Keratinocyte (primary cell): Measurements from ENCODE around the gene GLDN. TPM values are rescaled to one million over a fixed set of nuclear protein-coding genes. Genes with fewer than 3 reads are reported as not detected.

ENCODE experiments used
- DNase-seq: peaks from one replicate; pipeline ENCODE4 v3.0.0-alpha.2; 2011; ENCODE audit warnings: low read depth, missing footprints, low spot score
- FAIRE-seq: peaks from 2 replicates; lab custom pipeline; 2011; peaks lifted over from hg19 to GRCh38; lab: Jason Lieb, UNC
- H2AFZ ChIP-seq: 2 replicates; pipeline ENCODE4 v1.6.0; 2012; ENCODE audit warnings: low read length, control low read depth, inconsistent platforms; ENCODE audit not compliant: control insufficient read depth
- H3K27ac ChIP-seq: 2 replicates; pipeline ENCODE4 v1.5.1; 2011; ENCODE audit warnings: low read length; ENCODE audit not compliant: control insufficient read depth, insufficient read depth
- H3K27me3 ChIP-seq: 3 replicates; pipeline ENCODE4 v1.6.0; 2011; ENCODE audit warnings: low read length; ENCODE audit not compliant: control insufficient read depth, insufficient read depth; ENCODE audit errors: extremely low read depth
- H3K36me3 ChIP-seq, 2 experiments: 2 replicates in 1 of 2; 3 replicates in 1 of 2; pipeline ENCODE4 v1.5.1; 2011; ENCODE audit warnings: low read length in 2 of 2, mild to moderate bottlenecking in 1 of 2; ENCODE audit not compliant: control insufficient read depth in 2 of 2, insufficient read depth in 2 of 2; ENCODE audit errors: extremely low read depth in 1 of 2
- H3K4me1 ChIP-seq: 3 replicates; pipeline ENCODE4 v1.5.1; 2011; ENCODE audit warnings: low read length; ENCODE audit not compliant: control insufficient read depth, insufficient read depth; ENCODE audit errors: extremely low read depth
- H3K4me2 ChIP-seq: 3 replicates; pipeline ENCODE4 v1.6.0; 2011; ENCODE audit warnings: low read depth, low read length; ENCODE audit not compliant: control insufficient read depth, insufficient read depth; ENCODE audit errors: extremely low read depth
- H3K4me3 ChIP-seq, 3 experiments: fragments of 200-600 bp in 1 of 3; sonication (generic) in 1 of 3; 2 replicates in 2 of 3; 3 replicates in 1 of 3; pipeline ENCODE4 v1.5.1; 2011 to 2016; ENCODE audit warnings: low read length in 3 of 3, mild to moderate bottlenecking in 3 of 3, control low read depth in 2 of 3, inconsistent platforms in 1 of 3, low read depth in 1 of 3, mixed read lengths in 1 of 3, mixed run types in 1 of 3, moderate library complexity in 1 of 3; ENCODE audit not compliant: control insufficient read depth in 2 of 3, insufficient read depth in 2 of 3; ENCODE audit errors: extremely low read depth in 1 of 3
- H3K79me2 ChIP-seq: 2 replicates; pipeline ENCODE4 v1.6.0; 2012; ENCODE audit warnings: low read length; ENCODE audit not compliant: control insufficient read depth, insufficient read depth
- H3K9ac ChIP-seq: 3 replicates; pipeline ENCODE4 v1.6.0; 2011; ENCODE audit warnings: low read length; ENCODE audit not compliant: control insufficient read depth, insufficient read depth; ENCODE audit errors: extremely low read depth
- H3K9me1 ChIP-seq: 3 replicates; pipeline ENCODE4 v1.6.0; 2011; ENCODE audit warnings: low read length; ENCODE audit not compliant: control insufficient read depth, insufficient read depth; ENCODE audit errors: extremely low read depth
- H3K9me3 ChIP-seq: 2 replicates; pipeline ENCODE4 v1.5.1; 2012; ENCODE audit warnings: low read depth, low read length; ENCODE audit not compliant: control insufficient read depth
- H4K20me1 ChIP-seq: 3 replicates; pipeline ENCODE4 v1.6.0; 2011; ENCODE audit warnings: low read length; ENCODE audit not compliant: control insufficient read depth, insufficient read depth; ENCODE audit errors: extremely low read depth
- EZH2 ChIP-seq: IDR thresholded peaks from one replicate; pipeline ENCODE4 v1.6.1; 2012; ENCODE audit warnings: inconsistent platforms, mild to moderate bottlenecking, low read length, moderate library complexity
- dilution Hi-C: fragments of 300-500 bp; cut with MboI; formaldehyde crosslinking; loops from one replicate; pipeline ENCODE4 v1.7.0; 2020; ENCODE audit warnings: low sequenced_read_pairs; ENCODE audit not compliant: extremely low pct_ligation_motif_present
- polyA plus RNA-seq, 5 experiments: library from polyadenylated mRNA; depleted of rRNA in 3 of 5; stranded (reverse) in 3 of 5; stranded (forward) in 1 of 5; unstranded in 1 of 5; fragments of >200 nt; gene quantifications; 1 replicate in 1 of 5; 2 replicates in 3 of 5; 3 replicates in 1 of 5; pipeline versions ENCODE4 v1.2.1 to v1.2.3, GENCODE V29; 2011 to 2012; ENCODE audit warnings: missing spikeins in 2 of 5, low read depth in 1 of 5, low replicate concordance in 1 of 5
- TF ChIP-seq, protein P1 (sequence below), 3 experiments: IDR thresholded peaks in 1 of 3; conservative IDR thresholded peaks in 1 of 3; optimal IDR thresholded peaks in 1 of 3; 2 replicates in 2 of 3; 3 replicates in 1 of 3; pipeline versions ENCODE3 to v1.5.1; 2011; ENCODE audit warnings: low read length in 3 of 3, mild to moderate bottlenecking in 3 of 3, moderate library complexity in 2 of 3, control low read depth in 1 of 3, inconsistent platforms in 1 of 3; ENCODE audit not compliant: insufficient read depth in 2 of 3; ENCODE audit errors: extremely low read depth in 1 of 3

The GLDN gene
- polyA plus RNA-seq, 1 donor (not counting 4 experiments of a cell fraction or from before 2014, with no cell fraction given), result 0.09 TPM

GRCh38 chr15:51438526-51438925 is 97.1 kb downstream of the GLDN start:
- FAIRE-seq, result no peak
- dilution Hi-C loops, result no loop called here
- no peak overlapping the region for H3K4me3 ChIP-seq

GRCh38 chr15:51443282-51443914 is 101.9 kb downstream of the GLDN start:
- FAIRE-seq (no peak), DNase-seq (no peak)
- Histone ChIP-seq H3K4me2 (no peak overlapping the region), H3K79me2 (no peaks in the 10 kb centered on the region), H3K27ac (no peak overlapping the region), H3K36me3 (no peaks in the 10 kb centered on the region), H3K4me1 (peaks cover 8% of the 10 kb centered on the region), H3K9me3 (no peaks in the 10 kb centered on the region), H4K20me1 (no peaks in the 10 kb centered on the region), H3K9me1 (no peaks in the 10 kb centered on the region), H3K9ac (no peak overlapping the region), H2AFZ (no peak overlapping the region), H3K27me3 (no peaks in the 10 kb centered on the region), H3K4me3 (no peak overlapping the region)
- dilution Hi-C loops, result no loop called here
- TF ChIP-seq EZH2, result no peak
- TF ChIP-seq, protein P1, sequence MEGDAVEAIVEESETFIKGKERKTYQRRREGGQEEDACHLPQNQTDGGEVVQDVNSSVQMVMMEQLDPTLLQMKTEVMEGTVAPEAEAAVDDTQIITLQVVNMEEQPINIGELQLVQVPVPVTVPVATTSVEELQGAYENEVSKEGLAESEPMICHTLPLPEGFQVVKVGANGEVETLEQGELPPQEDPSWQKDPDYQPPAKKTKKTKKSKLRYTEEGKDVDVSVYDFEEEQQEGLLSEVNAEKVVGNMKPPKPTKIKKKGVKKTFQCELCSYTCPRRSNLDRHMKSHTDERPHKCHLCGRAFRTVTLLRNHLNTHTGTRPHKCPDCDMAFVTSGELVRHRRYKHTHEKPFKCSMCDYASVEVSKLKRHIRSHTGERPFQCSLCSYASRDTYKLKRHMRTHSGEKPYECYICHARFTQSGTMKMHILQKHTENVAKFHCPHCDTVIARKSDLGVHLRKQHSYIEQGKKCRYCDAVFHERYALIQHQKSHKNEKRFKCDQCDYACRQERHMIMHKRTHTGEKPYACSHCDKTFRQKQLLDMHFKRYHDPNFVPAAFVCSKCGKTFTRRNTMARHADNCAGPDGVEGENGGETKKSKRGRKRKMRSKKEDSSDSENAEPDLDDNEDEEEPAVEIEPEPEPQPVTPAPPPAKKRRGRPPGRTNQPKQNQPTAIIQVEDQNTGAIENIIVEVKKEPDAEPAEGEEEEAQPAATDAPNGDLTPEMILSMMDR (optimal IDR thresholded peaks at IDR 0.05 in 1 of 3, IDR thresholded peaks at IDR 0.05 in 1 of 3, conservative IDR thresholded peaks at IDR 0.05 in 1 of 3; ENCODE audit: extremely low read depth in 1 of 3, insufficient read depth in 2 of 3, low read length in 3 of 3), result no peak

More at GRCh38 chr15:51438526-51438925, 97.1 kb downstream of the GLDN start:
- H3K27ac ChIP-seq, result no peak overlapping the region
- H3K4me1 ChIP-seq, result no peaks in the 10 kb centered on the region
- no peak overlapping the region for H2AFZ ChIP-seq
- no peak overlapping the region for H3K9ac ChIP-seq
- H3K36me3 ChIP-seq, result no peaks in the 10 kb centered on the region
- TF ChIP-seq, protein P1 (optimal IDR thresholded peaks at IDR 0.05 in 1 of 3, IDR thresholded peaks at IDR 0.05 in 1 of 3, conservative IDR thresholded peaks at IDR 0.05 in 1 of 3; ENCODE audit: extremely low read depth in 1 of 3, insufficient read depth in 2 of 3, low read length in 3 of 3), result no peak
- TF ChIP-seq EZH2, result no peak
- H3K9me3 ChIP-seq, result no peaks in the 10 kb centered on the region
- no peak for DNase-seq
- H4K20me1 ChIP-seq, result no peaks in the 10 kb centered on the region
- H3K4me2 ChIP-seq, result no peak overlapping the region
- no peaks in the 10 kb centered on the region for H3K79me2 ChIP-seq
- no peaks in the 10 kb centered on the region for H3K27me3 ChIP-seq
- H3K9me1 ChIP-seq, result no peaks in the 10 kb centered on the region
